SH-SY5Y (cell line): ENCODE data around the gene OMG.

Experiments
- GATA2 ChIP-seq: IDR thresholded peaks from 2 replicates; pipeline ENCODE4 v1.6.1; 2011; ENCODE audit warnings: mild to moderate bottlenecking, low read depth, low read length
- GATA3 ChIP-seq: IDR thresholded peaks from 2 replicates; pipeline ENCODE4 v1.6.1; 2011; ENCODE audit warnings: low read depth, mild to moderate bottlenecking, low read length, moderate library complexity

OMG gene

GRCh38 chr17:31310886-31311285, 13.8 kb upstream of the OMG start:
- TF ChIP-seq GATA3 (no peak), GATA2 (no peak)

- TF ChIP-seq GATA3 (no peak), GATA2 (no peak)
These were observed 13.2 kb upstream of the OMG start for GRCh38 chr17:31310260-31310659.

- TF ChIP-seq GATA3: no peak
- no peak for TF ChIP-seq GATA2
These were observed 12.5 kb upstream of the OMG start for GRCh38 chr17:31309556-31309955.

- TF ChIP-seq GATA2: no peak
- no peak for TF ChIP-seq GATA3
These were observed 11.6 kb upstream of the OMG start for GRCh38 chr17:31308372-31309334.

GRCh38 chr17:31307640-31308039, 10.6 kb upstream of the OMG start:
- TF ChIP-seq GATA2: no peak
- TF ChIP-seq GATA3: no peak

- TF ChIP-seq GATA2 (no peak), GATA3 (no peak)
These were observed 2.6 kb upstream of the OMG start for GRCh38 chr17:31299624-31300023.

- no peak for TF ChIP-seq GATA3
- no peak for TF ChIP-seq GATA2
These were observed 897 bp downstream of the OMG start for GRCh38 chr17:31296142-31296541.

- TF ChIP-seq GATA3 (no peak), GATA2 (no peak)
These were observed 1.6 kb downstream of the OMG start for GRCh38 chr17:31295489-31295871.

- no peak for TF ChIP-seq GATA2
These were observed 2.1 kb downstream of the OMG start for GRCh38 chr17:31294820-31295488.

- TF ChIP-seq GATA3 (no peak), GATA2 (no peak)
These were observed 2.8 kb downstream of the OMG start for GRCh38 chr17:31294231-31294630.

GRCh38 chr17:31293581-31293980, 3.5 kb downstream of the OMG start:
- TF ChIP-seq GATA3: no peak
- TF ChIP-seq GATA2: no peak

- TF ChIP-seq GATA2 (no peak), GATA3 (no peak)
These were observed 5.2 kb downstream of the OMG start for GRCh38 chr17:31291820-31292219.

DNA sequence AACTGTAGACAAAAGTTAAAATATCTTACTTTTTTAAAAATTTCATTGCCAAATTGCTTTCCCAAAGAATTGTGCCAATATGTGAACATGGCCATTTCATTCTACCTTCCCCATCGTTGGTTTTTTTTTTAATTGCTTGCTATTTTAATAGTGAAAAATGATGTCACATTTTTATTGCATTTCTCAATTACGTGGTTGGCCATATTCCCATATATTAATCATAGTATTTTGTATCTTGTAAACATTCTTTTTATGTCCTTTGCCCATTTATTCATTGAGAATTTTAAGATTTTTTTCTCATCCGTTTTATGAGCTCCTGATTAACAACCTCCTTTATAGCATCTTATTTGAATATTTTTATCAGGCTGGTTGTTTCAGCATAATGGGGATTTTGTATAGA, 7.2 kb downstream of the OMG start:
- TF ChIP-seq GATA2: no peak

DNA sequence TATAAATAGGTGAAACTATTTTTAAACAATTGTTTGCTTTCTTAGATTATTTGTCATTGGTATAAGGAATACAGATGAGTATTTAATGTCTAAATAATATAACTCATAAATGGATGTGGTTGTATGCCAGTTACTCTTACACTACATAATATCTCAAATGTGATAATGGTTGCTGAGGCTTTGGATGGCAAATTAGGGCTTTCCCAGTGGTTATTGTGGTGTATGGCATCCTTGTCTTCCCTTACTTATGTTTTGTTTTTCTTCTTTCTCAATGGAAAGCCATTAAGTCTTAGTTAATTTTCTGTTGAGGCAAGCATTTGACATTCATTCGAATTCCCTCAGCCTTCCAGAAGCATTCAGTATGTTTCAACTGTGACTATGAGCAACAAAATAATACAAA, 10.5 kb downstream of the OMG start:
- no peak for TF ChIP-seq GATA3
- no peak for TF ChIP-seq GATA2

DNA sequence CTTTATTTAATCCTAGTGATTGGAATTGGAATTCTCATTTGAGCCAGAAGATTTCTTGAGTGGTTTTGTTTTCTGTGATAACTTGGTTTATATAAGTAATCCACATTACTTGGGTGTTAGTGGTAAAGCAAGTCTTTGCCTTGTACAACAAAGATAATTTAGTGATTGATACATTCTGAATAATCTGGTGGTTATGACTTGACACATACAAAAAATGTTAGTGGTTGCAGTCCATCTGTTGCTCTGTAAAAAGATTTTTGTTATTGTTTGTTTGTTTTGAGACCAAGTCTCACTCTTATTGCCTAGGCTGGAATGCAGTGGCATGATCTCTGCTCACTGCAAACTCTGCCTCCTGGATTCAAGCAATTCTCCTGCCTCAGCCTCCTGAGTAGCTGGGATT, 13.2 kb downstream of the OMG start:
- TF ChIP-seq GATA2: no peak
- TF ChIP-seq GATA3: no peak
